Measurements from ENCODE around the gene DNAJA1. TPM values are rescaled to one million over a fixed set of nuclear protein-coding genes. Genes with fewer than 3 reads are reported as not detected.
"Not testable (repeated sequence)": the region's sequence is repeated elsewhere in the genome, so short reads cannot be mapped to it uniquely, and the experiment has no call there.

The DNAJA1 gene
- 28.3 TPM for total RNA-seq

DNA sequence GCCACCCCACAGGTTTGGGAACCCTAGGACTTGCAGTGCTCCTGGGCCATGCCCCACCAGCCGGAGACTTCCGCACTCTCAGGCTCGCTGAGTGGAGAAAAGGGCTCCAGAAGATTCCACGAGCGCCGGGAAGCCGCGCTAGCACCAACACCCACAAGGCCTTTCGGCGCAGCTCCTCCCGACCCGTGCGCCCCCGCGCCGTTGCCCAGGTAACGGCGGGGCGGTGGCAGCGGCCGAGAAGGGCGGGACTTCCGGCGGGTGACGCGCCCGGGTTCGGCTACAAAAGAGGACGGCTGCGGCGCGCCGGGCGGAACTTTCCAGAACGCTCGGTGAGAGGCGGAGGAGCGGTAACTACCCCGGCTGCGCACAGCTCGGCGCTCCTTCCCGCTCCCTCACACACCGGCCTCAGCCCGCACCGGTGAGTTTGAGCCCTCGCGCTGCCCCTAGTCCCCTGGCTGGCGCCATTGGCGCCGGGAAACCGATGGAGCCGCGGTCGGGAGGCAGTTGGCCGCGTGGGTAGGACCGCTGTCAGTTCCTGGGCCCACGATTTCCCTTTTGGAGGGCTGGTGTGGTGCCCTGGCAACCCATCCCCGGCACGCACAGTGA lies at the start of gene DNAJA1:
DNAJA1 (plus strand) TSS at position 308 of the 606 bp plus-strand sequence. CDS start 1,212 bp downstream, outside the sequence.
- peak; percentile 93 to 97 (median 95) for DNase-seq (ENCODE audit: low read depth in 2 of 3, low spot score in 2 of 3)

GRCh38 chr9:32978051-32978450 lies 47.0 kb upstream of the DNAJA1 start:
- no peak for DNase-seq (ENCODE audit: low read depth in 2 of 3, low spot score in 2 of 3)

DNA sequence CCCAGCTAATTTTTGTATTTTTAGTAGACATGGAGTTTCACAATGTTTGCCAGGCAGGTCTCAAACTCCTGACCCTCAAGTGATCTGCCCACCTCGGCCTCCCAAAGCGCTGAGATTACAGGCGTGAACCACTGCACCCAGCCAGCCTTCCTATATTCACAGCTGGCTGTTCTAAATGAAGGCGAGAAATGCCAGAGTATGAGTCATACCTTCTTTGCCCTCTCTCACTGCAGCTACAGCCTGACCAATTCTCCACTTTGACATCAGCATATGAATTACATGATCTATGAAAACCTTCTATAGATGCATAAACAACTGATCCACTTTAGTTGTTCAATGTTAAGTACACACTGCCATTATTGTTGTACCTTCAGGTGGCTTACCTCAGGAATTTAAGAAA lies 38.1 kb upstream of the DNAJA1 start:
- no peak for DNase-seq (ENCODE audit: low read depth in 2 of 3, low spot score in 2 of 3)

- DNase-seq (ENCODE audit: low read depth in 2 of 3, low spot score in 2 of 3), result no peak
Observed at GRCh38 chr9:32989660-32990059, 35.4 kb upstream of the DNAJA1 start.

- no peak for DNase-seq (ENCODE audit: low read depth in 2 of 3, low spot score in 2 of 3)
Observed at GRCh38 chr9:32991897-32992594, 33.0 kb upstream of the DNAJA1 start.

DNA sequence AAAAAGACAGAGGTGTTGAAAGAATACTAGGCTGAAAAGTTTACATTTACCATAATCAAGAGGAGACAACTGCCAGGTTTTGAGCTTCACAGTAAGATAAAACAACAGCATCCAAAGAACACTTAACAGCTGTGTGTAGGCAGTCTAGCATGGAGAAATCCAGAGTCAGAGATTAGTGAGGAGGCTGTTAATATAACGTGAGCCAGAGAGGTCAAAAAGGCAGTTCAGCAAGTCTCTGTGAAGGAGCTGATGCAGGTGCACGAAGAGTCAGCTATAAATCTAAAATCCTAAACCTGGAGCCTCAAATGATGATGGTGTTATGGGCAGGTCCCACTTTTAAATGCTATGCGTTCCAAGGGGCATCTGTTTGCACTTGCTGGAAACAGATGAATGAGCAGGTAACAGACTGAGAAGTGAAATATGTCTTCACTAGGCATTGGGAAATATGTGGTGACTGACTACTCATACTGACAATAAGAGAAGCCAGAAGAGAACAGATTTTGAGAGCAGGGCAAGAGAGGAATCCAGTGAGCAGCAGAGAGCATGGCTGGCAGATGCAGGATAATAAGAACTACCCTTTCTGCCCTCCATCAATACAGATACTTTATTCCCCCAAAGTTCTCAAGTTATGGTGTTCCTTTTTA lies 32.4 kb upstream of the DNAJA1 start:
- no peak for DNase-seq (ENCODE audit: low read depth in 2 of 3, low spot score in 2 of 3)

DNA sequence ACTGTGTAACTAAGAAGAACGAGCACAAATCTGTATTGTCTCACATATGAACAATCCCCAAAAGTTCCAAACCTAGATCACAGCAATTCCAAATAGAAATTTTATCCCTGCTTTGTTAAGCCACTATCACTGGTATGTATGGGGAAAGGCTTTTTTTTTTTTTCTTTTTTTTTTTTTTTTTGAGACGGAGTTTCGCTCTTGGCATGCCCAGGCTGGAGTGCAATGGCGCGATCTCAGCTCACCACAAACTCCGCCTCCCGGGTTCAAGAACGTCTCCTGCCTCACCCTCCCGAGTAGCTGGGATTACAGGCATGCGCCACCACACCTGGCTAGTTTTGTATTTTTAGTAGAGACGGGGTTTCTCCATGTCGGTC lies 24.4 kb upstream of the DNAJA1 start:
- peak in 2 of 3 donors; percentile 18 to 34 for DNase-seq (ENCODE audit: low read depth in 2 of 3, low spot score in 2 of 3)

GRCh38 chr9:33005335-33005734 lies 19.7 kb upstream of the DNAJA1 start:
- not testable (repeated sequence) for DNase-seq (ENCODE audit: low read depth in 2 of 3, low spot score in 2 of 3)

- no peak for DNase-seq (ENCODE audit: low read depth in 2 of 3, low spot score in 2 of 3)
Observed at GRCh38 chr9:33007755-33008154, 17.3 kb upstream of the DNAJA1 start.

DNA sequence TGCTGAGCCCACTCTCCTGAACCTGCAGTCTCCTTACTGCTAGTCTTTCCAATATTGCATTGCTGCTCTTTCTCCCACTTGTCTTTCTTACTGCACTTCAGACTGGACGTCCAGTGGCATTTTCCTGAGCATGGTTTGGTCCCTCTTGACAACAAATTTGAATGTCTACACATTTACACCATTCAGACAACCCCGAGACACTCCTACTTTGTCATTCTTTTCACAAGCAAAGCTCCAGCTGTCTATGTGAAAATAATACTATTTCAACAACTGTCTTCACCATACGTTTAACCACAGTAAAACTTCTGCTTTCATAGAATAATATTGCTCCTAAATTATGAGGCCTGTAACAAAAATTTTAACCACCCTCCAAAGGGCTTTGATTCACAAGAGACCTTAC lies 13.2 kb upstream of the DNAJA1 start:
- DNase-seq (ENCODE audit: low read depth in 2 of 3, low spot score in 2 of 3), result no peak

- DNase-seq (ENCODE audit: low read depth in 2 of 3, low spot score in 2 of 3), result no peak
Observed at GRCh38 chr9:33012328-33013069, 12.6 kb upstream of the DNAJA1 start.

- no peak for DNase-seq (ENCODE audit: low read depth in 2 of 3, low spot score in 2 of 3)
Observed at GRCh38 chr9:33013962-33014664, 11.0 kb upstream of the DNAJA1 start.

GRCh38 chr9:33014665-33015014 lies 10.4 kb upstream of the DNAJA1 start:
- no peak for DNase-seq (ENCODE audit: low read depth in 2 of 3, low spot score in 2 of 3)

GRCh38 chr9:33017283-33018041 lies 7.6 kb upstream of the DNAJA1 start:
- no peak for DNase-seq (ENCODE audit: low read depth in 2 of 3, low spot score in 2 of 3)

- DNase-seq (ENCODE audit: low read depth in 2 of 3, low spot score in 2 of 3), result no peak
Observed at GRCh38 chr9:33019797-33020196, 5.3 kb upstream of the DNAJA1 start.

- no peak for DNase-seq (ENCODE audit: low read depth in 2 of 3, low spot score in 2 of 3)
Observed at GRCh38 chr9:33022303-33022702, 2.8 kb upstream of the DNAJA1 start.

DNA sequence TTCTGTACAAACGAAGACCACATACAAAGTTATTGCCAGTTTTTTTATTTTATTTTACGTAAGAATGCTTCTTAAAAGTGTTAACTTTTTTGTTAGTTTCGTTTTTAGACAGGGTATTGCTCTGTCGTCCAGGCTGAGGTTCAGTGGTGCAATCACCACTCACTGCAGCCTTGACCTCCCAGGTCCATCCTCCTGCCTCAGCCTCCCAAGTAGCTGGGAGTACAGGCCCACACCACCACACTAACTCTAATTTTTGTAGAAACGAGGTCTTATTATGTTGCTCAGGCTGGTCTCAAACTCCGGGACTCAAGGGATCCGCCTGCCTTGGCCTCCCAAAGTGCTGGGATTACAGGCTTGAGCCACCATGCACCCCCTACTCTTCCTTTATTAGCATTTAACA lies 2.3 kb upstream of the DNAJA1 start:
- no peak for DNase-seq (ENCODE audit: low read depth in 2 of 3, low spot score in 2 of 3)

DNA sequence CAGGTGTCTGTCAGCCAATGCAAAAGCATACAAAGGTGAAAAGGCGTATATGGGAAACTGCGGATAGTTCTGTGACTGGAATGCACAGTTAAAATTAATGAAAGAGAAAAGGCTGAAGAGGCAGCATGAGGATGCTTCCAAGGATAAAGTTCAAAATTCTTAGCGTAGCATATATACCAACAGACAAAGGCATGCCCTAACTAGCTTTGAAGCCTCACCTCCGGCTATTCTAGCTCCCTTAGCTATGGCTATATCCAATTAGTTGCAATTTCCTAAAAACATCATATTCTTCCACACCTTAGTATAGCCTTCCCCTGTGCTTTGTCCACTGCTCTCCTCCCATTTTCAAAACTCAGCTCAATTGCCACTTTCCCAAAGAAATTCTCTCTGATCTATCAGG lies 1.4 kb upstream of the DNAJA1 start:
- no peak for DNase-seq (ENCODE audit: low read depth in 2 of 3, low spot score in 2 of 3)

- peak in 2 of 3 donors; percentile 21 to 25 for DNase-seq (ENCODE audit: low read depth in 2 of 3, low spot score in 2 of 3)
Observed at GRCh38 chr9:33024126-33024965, 727 bp upstream of the DNAJA1 start.

All from hematopoietic multipotent progenitor cell (in vitro differentiated cells).